ENCODE results near the gene NKAIN2. TPM values are rescaled to one million over a fixed set of nuclear protein-coding genes. Genes with fewer than 3 reads are reported as not detected.

Gene NKAIN2
- 109 TPM for total RNA-seq

DNA sequence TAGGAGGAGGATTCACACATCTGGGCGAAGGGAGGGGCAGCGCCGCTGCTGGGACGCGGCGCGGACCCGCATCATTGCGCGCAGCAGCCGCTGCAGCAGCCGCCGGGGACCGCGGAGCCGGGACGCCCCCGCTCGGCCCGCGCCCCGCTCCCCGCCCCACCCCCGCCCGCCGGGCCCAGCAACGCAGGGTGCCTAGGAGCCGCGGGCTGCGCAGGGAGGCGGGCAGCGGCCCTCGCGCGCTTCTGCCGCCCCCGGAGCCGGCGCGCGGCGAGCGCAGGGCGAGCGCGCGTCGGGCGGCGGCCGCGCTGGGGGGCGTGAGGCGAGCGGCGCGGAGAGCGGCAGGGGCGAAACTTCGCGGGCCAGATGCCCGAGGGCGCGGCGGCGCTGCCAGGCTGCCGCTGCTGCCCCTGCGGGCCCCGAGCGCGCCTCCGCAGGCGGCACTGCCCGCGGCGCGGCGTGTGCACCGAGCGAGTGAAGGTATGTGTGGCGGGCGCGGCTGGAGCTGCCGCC, at the start of gene NKAIN2:
NKAIN2 (plus strand) TSS at position 362 of the 510 bp plus-strand sequence.
- FAIRE-seq = no peak
- DNase-seq (ENCODE audit: low spot score in 2 of 2) = peak; percentile 29 to 61

GRCh38 chr6:123759472-123759871, 44.2 kb upstream of the NKAIN2 start:
- DNase-seq (ENCODE audit: low spot score in 2 of 2) (no peak), FAIRE-seq (no peak)

GRCh38 chr6:123763904-123764303, 39.8 kb upstream of the NKAIN2 start:
- DNase-seq (ENCODE audit: low spot score in 2 of 2) (no peak), FAIRE-seq (no peak)

GRCh38 chr6:123764722-123765121, 38.9 kb upstream of the NKAIN2 start:
- DNase-seq (ENCODE audit: low spot score in 2 of 2) = no peak
- no peak for FAIRE-seq

- DNase-seq (ENCODE audit: low spot score in 2 of 2) (no peak), FAIRE-seq (no peak)
Observed at GRCh38 chr6:123768921-123769320, 34.7 kb upstream of the NKAIN2 start.

DNA sequence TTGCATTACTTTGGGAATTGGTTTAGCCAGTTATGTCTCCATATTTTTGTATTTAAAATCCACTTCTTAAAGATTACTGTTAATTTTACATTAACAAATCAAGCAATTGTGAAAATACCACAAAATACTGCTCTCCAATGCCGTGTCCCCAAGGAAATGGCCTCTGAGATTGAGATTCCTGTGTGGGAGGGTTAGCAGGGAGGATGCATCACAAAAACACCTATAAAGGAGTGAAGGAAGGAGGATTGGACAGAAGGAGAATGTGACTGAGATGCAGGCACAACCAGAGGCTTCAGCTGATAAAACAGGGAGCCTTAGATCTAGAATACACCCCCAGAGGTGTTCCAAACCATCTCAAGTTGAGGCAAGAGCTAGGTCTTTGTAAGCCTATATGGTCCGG, 34.2 kb upstream of the NKAIN2 start:
- no peak for DNase-seq (ENCODE audit: low spot score in 2 of 2)
- FAIRE-seq = no peak

DNA sequence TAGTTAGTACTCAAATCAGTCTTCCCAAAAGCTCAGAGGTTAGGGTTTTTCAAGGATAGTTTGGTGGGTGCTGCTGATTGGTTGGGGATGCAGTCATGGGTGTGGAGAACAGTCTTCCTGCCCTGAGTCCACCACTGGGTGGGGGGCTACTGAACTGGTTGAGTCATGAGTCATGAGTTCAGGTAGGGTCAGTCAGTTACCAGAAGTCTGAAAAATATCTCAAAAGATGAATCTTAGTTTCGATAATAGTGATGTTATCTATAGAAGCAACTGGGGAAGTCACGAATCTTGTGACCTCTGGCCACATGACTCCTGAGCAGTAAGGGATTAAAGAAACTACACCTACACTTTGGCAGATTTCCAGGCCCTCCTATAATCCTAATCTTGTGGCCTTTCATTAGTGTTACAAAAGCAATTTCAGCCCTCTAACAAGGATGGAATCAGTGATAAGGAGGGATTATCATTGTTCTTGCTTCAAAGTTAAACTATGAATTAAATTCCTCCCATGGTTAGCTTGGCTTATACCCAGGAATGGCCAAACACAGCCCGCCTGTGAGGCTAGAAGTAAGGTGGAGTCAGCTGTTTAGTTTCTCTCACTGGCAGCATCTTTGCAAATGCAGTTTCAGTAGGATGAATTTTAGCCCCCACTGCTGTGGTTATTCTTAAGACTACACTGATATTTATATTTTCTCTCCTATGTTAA, 33.3 kb upstream of the NKAIN2 start:
- no peak for FAIRE-seq
- DNase-seq (ENCODE audit: low spot score in 2 of 2) = no peak

GRCh38 chr6:123771126-123771525, 32.5 kb upstream of the NKAIN2 start:
- FAIRE-seq = no peak

GRCh38 chr6:123777563-123777962, 26.1 kb upstream of the NKAIN2 start:
- FAIRE-seq (no peak), DNase-seq (ENCODE audit: low spot score in 2 of 2) (no peak)

More at GRCh38 chr6:123771126-123771525, 32.5 kb upstream of the NKAIN2 start:
- no peak for DNase-seq (ENCODE audit: low spot score in 2 of 2)

DNA sequence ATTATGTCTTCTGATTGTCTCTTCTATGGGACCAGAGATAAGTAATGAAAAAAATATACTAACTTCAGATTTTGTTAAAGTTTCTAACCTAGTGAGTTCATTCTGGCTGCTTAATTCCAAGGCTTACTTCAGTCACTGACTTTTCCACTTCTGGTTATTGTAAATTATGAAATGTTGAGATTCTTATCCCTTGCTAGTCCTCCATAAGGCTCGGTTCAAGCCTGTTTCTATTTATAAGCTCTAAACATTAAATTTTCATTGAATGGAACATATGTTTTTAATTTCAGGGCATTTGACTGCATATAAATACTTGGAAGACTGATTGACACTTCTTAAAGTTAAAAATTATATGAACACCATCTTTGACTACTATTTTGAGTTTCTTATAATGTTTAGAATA, 23.6 kb upstream of the NKAIN2 start:
- FAIRE-seq (no peak), DNase-seq (ENCODE audit: low spot score in 2 of 2) (no peak)

- FAIRE-seq = no peak
- no peak for DNase-seq (ENCODE audit: low spot score in 2 of 2)
Observed at GRCh38 chr6:123784330-123784729, 19.3 kb upstream of the NKAIN2 start.

GRCh38 chr6:123785039-123785438, 18.6 kb upstream of the NKAIN2 start:
- no peak for FAIRE-seq

DNA sequence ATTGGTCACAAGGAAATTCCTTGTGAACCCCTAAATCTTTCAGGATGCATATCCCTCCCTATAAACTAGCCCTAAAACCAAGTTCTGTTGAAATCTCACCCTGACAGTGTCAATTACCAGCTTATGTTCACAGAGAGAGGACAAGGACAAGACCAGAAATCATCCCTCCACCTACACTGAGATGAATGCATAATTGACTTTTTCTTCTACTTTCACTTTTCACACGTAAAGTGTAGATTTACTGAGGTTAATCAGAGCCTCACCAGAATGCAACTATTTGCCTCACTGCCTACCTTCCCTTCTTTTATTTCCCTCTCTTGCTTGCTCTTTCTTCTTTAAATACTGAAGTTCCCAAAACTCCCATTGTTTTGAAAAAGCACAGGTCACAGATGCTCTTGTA, 15.3 kb upstream of the NKAIN2 start:
- no peak for DNase-seq (ENCODE audit: low spot score in 2 of 2)
- no peak for FAIRE-seq

More at GRCh38 chr6:123785039-123785438, 18.6 kb upstream of the NKAIN2 start:
- no peak for DNase-seq (ENCODE audit: low spot score in 2 of 2)

GRCh38 chr6:123794190-123794589, 9.5 kb upstream of the NKAIN2 start:
- DNase-seq (ENCODE audit: low spot score in 2 of 2) = no peak
- no peak for FAIRE-seq

DNA sequence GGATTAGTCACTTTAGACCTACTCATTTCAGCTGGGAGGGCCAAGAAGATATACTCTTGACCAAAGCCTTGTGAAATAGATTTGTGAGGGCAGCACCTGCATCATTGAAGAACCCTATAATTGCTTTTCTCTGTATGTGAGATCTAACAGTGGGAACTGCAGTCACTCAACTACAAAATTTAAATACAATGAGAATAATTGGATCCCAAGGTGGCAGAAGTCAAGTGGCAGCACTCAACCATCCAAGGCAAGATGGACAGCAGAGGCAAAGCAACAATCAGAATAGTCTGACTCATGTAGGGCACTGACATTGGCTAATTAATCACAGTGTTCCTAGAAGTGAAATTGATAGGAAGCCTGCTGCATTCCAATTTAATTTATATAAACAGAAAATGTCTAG, 8.9 kb upstream of the NKAIN2 start:
- DNase-seq (ENCODE audit: low spot score in 2 of 2) (no peak), FAIRE-seq (no peak)

DNA sequence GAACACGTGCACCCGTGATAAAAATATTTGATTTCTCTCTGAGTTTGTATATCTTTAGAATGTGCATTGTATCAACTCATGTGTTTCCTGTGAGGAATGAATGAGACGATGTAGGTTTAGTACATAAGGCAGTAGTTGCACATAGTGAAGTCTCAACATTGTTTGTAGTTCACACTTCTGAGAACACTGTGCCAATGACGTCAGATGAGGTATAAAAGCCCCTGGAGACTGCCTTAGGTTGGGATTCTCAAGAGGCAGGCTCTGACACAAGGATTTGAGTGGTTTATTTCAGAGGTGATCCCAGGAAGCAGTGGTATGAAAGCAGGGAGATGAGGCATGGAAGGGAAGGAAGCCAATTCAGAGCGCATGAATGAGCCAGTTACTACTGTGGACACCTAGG, 2.6 kb upstream of the NKAIN2 start:
- FAIRE-seq (no peak), DNase-seq (ENCODE audit: low spot score in 2 of 2) (no peak)

GRCh38 chr6:123802351-123802696, 1.3 kb upstream of the NKAIN2 start:
- DNase-seq (ENCODE audit: low spot score in 2 of 2) (no peak), FAIRE-seq (no peak)

DNA sequence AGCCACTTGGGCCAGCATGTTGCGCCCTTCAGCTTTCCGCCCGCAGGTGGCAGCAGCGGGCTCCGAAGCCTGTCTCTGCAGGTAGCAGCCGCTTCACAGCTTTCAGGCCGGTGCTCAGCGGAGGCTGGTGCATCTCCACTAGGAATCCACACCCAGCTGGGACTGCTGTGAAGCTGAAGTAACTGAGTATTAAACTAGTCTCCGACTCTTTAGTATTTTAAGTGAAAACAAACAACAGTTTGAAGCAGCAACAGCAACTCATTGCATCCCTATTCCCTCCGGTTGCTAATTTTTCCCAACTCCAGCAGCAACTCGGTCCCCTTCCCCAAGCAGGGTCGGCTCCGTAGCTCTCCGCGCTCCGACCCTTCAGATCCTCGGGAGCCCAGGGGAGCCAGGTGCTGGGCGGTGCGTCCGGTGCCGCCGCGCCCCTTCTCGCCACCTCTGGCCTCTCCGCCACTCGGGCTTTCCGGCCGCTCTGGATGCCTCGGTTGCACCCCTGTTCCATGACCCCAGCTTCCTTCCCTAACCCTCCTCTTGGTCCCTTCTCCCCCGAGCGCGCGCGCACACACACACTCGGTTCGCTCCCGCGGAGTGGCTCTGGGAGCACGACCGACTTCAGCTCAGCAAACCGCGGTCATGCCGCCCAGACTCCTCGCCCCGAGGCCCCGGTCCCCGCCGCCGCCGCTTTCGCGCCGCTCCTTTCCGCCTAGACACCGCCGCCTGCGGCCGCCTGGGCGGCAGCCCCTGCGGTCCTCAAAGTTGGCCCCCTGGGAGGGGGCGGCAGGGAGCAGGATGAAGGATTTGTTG, 765 bp upstream of the NKAIN2 start:
- FAIRE-seq = no peak
- peak; percentile 74 to 75 for DNase-seq (ENCODE audit: low spot score in 2 of 2)

DNA sequence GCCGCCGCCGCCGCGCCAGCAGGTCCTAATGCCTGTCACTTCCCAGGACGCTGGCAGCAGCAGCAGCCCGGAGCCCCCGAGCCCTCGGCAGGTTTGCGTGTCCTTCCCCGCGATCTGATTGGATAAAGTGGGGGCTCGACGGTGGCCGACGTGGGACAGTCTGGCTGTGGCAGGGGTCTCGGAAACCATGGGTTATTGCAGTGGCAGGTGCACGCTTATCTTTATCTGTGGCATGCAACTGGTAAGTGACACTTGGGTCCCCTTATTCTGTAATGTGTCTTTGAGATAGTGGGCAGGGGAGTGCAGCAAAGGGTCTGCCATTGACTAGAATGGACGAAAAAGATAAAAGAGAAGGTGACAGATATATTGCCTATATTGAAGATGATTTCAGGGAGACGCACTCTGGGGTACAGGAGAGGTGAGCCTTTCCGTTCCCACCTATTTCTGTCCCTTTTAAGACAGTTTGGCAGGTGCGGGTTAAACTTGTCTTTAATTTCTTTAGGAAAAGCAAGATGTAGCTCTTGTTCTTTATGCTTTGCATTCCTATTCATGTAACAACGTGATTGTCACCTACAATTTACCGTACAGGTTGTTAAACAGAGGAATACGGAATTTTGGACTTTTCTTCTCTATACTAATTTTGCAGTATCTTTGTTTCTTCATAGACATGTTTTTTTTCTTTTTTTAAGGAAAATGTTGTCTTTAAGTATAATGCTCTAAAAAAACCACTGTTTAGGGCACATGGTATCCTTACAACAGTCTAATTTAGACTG, 535 bp downstream of the NKAIN2 start:
- FAIRE-seq = no peak
- DNase-seq (ENCODE audit: low spot score in 2 of 2) = peak in 1 of 2 donors; percentile 59

DNA sequence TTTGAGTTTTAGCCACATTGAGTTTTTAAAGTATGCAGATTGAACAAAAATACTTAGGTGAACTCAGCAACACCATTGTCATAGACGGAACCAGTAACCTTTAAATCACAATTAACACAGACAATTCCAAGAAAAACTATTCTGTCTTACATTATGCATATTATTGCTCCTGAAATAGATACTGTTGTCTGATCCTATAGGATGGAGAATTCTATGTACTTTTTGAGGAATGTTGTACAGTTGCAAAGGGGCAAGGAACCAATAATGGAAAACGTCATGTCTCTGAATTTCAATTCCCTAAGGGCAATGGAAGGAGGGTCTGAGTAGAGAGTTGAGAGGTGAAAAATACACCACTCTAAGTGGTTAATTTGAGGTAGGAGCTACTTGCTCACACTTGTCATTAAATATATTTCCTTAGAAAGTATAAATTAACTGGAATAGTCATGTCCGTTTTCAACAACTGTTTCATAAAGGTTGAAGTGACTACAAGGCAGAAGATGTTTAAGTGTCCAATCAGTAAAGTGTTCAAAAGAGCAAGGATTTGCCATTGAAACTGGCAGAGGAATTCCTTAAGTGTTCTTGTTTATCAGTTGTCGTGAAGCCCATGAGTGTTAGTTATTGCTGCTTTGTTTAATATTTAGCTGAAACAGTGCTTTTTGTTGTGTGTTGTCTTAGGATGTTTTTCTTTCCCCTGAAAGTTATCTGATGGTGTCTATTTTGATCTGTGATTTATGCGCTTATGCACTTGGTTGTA, 1.3 kb downstream of the NKAIN2 start:
- FAIRE-seq (no peak), DNase-seq (ENCODE audit: low spot score in 2 of 2) (no peak)
